ENCODE measurements around the gene NRL.
A peak's percentile ranks its signal among the peaks of the same experiment; 100 is the strongest.

The NRL gene

GRCh38 chr14:24080888-24081738, 33.6 kb downstream of the NRL start:
- peak; percentile 55 for DNase-seq

GRCh38 chr14:24080142-24080530, 34.6 kb downstream of the NRL start:
- no peak for DNase-seq

GRCh38 chr14:24079491-24080141, 35.1 kb downstream of the NRL start:
- DNase-seq, result no peak

GRCh38 chr14:24078146-24078545, 36.6 kb downstream of the NRL start:
- DNase-seq, result peak; percentile 11

GRCh38 chr14:24077086-24077485, 37.7 kb downstream of the NRL start:
- DNase-seq, result no peak

GRCh38 chr14:24076302-24076601, 38.5 kb downstream of the NRL start:
- DNase-seq, result no peak

GRCh38 chr14:24075485-24076301, 39.1 kb downstream of the NRL start:
- no peak for DNase-seq

- no peak for DNase-seq
These were observed 39.9 kb downstream of the NRL start for GRCh38 chr14:24074625-24075484.

- no peak for DNase-seq
These were observed 41.6 kb downstream of the NRL start for GRCh38 chr14:24072881-24073877.

GRCh38 chr14:24072436-24072835, 42.3 kb downstream of the NRL start:
- DNase-seq, result peak; percentile 64

GRCh38 chr14:24071836-24072430, 42.8 kb downstream of the NRL start:
- DNase-seq, result no peak

GRCh38 chr14:24071144-24071697, 43.5 kb downstream of the NRL start, which contains the start of gene CPNE6:
Gene CPNE6 (plus strand): TSS chr14:24071562. CDS start chr14:24072937, 1,375 bp downstream.
- DNase-seq, result no peak

- no peak for DNase-seq
These were observed 44.2 kb downstream of the NRL start for GRCh38 chr14:24070285-24071143.

- no peak for DNase-seq
These were observed 45.4 kb downstream of the NRL start for GRCh38 chr14:24069411-24069735.

GRCh38 chr14:24068711-24069410, 45.9 kb downstream of the NRL start:
- no peak for DNase-seq

GRCh38 chr14:24067133-24068082, 47.3 kb downstream of the NRL start:
- DNase-seq, result no peak

- DNase-seq, result no peak
These were observed 48.1 kb downstream of the NRL start for GRCh38 chr14:24066496-24067132.
